HG03378 (cell line): ENCODE results near the gene OR1K1.
"Not testable (repeated sequence)": the region's sequence is repeated elsewhere in the genome, so short reads cannot be mapped to it uniquely, and the experiment has no call there.

Experiments
- ATAC-seq: cut with Tn5 transposase; IDR thresholded peaks from one replicate; pipeline ENCODE4 v1.9.1; 2021; ENCODE audit warnings: mild to moderate bottlenecking, moderate library complexity; ENCODE audit not compliant: unreplicated experiment

Gene OR1K1, protein sequence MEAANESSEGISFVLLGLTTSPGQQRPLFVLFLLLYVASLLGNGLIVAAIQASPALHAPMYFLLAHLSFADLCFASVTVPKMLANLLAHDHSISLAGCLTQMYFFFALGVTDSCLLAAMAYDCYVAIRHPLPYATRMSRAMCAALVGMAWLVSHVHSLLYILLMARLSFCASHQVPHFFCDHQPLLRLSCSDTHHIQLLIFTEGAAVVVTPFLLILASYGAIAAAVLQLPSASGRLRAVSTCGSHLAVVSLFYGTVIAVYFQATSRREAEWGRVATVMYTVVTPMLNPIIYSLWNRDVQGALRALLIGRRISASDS

DNA sequence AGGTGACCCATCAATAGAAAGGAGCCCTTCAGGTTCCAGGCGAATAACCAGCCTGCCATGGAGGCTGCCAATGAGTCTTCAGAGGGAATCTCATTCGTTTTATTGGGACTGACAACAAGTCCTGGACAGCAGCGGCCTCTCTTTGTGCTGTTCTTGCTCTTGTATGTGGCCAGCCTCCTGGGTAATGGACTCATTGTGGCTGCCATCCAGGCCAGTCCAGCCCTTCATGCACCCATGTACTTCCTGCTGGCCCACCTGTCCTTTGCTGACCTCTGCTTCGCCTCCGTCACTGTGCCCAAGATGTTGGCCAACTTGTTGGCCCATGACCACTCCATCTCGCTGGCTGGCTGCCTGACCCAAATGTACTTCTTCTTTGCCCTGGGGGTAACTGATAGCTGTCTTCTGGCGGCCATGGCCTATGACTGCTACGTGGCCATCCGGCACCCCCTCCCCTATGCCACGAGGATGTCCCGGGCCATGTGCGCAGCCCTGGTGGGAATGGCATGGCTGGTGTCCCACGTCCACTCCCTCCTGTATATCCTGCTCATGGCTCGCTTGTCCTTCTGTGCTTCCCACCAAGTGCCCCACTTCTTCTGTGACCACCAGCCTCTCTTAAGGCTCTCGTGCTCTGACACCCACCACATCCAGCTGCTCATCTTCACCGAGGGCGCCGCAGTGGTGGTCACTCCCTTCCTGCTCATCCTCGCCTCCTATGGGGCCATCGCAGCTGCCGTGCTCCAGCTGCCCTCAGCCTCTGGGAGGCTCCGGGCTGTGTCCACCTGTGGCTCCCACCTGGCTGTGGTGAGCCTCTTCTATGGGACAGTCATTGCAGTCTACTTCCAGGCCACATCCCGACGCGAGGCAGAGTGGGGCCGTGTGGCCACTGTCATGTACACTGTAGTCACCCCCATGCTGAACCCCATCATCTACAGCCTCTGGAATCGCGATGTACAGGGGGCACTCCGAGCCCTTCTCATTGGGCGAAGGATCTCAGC, at the start of gene OR1K1:
TSS of gene OR1K1 (plus strand) at position 58 of the 995 bp plus-strand sequence. CDS start at position 58, 0 bp downstream.
- no peak for ATAC-seq

DNA sequence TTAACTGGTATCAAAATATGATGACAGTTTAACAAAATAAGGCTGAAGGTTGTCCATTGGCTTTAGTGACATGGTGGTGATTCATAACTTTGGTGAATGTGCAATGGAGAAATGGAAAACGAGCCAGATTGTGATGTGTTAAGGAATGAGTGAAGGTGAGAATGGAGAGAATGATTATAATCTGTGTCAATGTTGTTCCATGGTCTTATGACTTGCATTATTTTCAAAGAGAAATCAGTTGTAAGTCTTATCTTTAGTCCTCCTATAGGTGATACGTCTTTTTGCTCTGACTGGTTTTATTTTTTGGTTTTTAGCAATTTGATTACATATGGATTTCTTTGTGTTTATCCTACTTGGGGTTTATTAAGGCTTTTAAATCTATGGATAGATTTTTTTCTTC, 45.1 kb upstream of the OR1K1 start:
- no peak for ATAC-seq

DNA sequence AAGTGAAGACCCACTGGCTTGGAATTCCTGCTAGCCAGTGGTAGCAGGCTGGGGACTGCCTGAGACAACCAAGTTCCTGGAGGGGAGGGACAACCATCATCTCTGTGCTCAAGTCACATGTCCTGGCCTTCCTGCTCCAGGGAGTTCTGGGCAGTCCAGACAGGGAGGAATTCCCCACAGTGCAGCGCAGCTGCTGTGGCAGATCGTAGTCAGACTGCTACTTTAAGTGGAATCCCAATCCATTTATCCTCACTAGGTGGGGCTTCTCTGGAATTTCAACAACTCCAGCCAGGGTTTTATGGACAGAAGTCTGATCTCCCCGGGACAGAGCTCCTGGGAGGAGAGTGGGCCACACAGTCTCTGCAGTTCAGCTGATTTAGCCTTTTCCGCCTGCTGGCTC, 32.1 kb upstream of the OR1K1 start:
- ATAC-seq = no peak

DNA sequence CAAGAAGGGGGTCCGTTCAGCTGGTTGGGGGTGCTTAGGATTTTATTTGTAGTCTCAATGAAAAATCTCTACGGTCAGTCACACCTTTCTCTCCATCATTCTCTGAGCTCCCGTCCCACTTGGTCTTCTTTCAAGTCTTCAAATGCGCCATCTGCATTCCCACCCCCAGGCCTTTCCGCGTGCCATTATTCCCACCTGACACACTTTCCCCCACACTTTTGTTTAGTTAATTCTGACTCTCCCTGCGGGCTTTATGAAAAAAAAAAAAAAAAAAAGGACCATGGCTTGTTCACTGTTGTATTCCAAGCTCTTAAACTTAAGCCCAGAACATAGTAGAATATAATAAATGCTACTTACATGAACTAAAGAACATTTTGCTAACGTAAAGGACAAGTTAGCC, 22.9 kb upstream of the OR1K1 start:
- no peak for ATAC-seq

DNA sequence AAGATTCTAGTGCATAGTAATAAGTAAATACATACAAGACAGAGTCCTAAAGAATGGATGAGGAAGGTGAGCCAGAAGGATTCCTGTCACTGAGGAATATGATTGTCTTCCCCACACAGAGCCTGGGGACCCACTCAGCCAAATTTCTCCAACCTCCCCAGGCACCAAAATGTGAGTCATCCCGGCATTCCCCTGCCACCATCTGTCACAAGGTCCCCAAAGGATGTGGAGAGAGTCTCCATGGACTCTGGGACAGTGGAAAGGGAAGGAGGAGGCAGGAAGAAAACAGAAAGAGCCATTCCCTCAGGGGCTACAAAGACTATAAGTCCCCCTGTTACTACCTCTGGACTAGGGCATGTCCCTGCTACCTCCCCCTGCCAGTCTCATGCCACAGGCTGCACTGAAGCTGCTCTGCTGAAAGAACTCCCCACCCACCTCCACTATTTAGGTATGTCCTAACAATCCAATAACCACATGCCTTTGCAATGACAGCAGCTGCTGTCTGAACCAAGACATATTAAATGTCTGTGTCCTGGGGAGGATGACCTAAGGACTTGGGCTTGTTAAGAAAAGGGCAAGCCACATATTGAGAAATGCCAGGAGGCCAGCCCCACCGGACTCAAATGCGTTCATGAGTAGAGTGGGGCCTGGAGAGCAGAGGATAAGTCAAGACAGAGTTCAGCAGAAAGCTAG, 21.8 kb upstream of the OR1K1 start:
- ATAC-seq = no peak

DNA sequence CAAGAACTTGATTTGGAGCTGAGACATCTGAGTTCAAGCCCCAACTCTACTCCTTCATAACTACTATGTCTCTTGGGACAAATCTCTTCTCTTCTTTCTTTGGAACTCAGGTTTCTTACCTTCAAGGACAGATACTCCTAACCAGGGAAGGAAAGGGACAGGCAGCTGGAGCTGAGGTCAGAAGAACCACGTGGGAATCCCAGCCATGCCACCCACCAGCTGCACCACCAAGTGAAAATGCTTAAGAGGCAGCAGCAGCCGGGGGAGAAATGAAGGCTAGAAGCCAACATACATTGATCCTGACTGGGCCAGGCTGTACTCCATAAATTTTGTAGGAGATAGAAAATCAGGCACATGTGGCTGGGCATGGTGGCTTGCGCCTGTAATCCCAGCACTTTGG, 20.7 kb upstream of the OR1K1 start:
- no peak for ATAC-seq

DNA sequence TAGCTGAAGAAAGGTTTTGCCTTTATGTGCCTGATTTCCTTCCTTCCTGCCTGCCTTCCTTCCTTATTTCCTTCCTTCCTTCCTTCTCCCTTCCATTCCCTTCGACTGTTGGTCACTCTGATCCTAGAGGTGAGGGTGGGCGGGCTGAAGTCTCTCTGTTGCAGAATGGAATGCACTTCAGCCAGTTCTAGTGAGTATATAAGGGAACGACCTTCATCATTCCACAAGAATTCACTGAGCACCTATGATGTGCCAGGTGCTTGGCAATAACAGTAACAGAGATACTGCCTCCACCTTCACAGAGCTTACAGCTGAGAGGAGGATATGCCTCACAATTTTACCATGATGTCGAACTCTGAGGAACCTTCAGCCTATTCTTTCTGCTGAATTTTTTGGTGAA, 19.9 kb upstream of the OR1K1 start:
- no peak for ATAC-seq

DNA sequence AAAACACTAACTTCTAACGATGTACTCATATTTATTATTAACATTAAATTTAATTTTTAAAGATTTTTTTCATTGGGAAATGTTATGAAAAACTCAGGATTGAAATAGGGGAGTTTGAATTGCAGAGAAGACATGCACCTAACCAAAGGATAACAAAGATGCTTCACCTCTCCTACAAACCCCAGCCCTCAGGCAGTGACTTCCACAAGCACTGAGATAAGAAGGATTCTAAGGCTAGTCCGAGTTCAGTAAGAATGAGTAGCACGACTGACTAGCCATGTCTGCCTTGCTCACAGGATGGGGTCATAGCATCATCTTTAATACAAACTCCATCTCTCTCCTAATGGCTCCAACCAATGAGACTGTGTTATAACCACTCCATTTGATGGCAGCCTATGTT, 18.3 kb upstream of the OR1K1 start:
- ATAC-seq = no peak

DNA sequence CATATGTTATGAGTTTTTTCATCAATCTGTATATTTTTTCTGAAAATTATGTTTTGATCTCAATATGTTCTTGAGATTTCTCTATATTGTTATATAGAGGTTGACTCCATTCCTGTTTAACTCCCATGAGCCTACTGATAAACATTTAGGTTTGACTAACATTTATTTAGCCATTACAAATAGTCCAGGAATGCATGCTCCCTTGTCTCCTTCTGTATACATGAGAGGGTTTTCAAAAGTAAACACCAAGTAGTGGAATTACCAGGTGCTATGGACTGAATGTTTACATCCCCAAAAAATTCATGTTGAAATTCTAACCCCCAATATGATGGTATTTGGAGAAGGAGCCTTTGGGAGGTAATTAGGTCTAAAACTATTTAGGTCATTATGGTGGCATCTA, 14.7 kb upstream of the OR1K1 start:
- ATAC-seq = no peak

DNA sequence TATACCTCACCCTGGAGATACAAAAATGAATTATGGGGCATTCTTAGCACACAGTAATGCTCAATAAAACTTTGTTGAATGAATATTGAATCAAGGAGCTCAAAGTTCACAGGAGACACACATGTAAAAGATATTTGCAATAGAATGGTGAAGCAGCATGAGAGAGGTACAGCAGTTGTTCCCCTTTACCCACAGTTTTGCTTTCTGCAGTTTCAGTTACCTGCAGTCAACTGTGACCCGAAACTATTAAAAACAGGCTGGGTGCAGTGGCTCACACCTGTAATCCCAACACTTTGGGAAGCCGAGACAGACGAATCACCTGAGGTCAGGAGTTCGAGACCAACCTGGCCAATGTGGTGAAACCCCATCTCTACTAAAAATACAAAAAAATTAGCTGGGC, 13.6 kb upstream of the OR1K1 start:
- ATAC-seq = no peak

DNA sequence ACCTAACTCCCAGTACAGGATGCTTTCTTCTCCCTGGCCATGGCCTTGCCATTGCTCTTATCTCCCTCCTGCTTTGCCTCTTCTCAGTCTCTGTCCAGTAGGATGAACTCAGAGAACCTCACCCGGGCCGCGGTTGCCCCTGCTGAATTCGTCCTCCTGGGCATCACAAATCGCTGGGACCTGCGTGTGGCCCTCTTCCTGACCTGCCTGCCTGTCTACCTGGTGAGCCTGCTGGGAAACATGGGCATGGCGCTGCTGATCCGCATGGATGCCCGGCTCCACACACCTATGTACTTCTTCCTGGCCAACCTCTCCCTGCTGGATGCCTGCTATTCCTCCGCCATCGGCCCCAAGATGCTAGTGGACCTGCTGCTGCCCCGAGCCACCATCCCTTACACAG, 11.1 kb upstream of the OR1K1 start, which contains the start of gene OR5C1:
TSS of gene OR5C1 (plus strand) at position 103 of the 400 bp plus-strand sequence. CDS start at position 103, 0 bp downstream.
- ATAC-seq = no peak

DNA sequence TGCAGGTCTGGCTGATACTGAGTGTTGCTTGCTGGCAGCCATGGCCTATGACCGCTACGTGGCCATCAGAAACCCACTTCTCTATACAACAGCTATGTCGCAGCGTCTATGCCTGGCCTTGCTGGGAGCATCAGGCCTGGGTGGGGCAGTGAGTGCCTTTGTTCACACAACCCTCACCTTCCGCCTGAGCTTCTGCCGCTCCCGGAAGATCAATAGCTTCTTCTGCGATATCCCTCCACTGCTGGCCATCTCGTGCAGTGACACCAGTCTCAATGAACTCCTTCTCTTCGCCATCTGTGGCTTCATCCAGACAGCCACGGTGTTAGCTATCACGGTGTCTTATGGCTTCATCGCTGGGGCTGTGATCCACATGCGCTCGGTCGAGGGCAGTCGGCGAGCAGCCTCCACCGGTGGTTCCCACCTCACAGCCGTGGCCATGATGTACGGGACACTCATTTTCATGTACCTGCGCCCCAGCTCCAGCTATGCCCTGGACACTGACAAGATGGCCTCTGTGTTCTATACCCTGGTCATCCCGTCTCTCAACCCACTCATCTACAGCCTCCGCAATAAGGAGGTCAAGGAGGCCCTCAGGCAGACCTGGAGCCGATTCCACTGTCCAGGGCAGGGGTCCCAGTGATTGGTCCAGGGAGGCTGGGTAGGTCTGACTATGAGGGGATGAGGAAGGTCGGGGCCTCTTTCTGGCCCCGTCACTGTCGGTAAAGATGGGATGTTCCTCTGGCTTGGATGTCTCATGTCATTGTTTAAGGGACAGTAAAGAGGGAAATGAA, 10.5 kb upstream of the OR1K1 start:
- ATAC-seq = no peak

DNA sequence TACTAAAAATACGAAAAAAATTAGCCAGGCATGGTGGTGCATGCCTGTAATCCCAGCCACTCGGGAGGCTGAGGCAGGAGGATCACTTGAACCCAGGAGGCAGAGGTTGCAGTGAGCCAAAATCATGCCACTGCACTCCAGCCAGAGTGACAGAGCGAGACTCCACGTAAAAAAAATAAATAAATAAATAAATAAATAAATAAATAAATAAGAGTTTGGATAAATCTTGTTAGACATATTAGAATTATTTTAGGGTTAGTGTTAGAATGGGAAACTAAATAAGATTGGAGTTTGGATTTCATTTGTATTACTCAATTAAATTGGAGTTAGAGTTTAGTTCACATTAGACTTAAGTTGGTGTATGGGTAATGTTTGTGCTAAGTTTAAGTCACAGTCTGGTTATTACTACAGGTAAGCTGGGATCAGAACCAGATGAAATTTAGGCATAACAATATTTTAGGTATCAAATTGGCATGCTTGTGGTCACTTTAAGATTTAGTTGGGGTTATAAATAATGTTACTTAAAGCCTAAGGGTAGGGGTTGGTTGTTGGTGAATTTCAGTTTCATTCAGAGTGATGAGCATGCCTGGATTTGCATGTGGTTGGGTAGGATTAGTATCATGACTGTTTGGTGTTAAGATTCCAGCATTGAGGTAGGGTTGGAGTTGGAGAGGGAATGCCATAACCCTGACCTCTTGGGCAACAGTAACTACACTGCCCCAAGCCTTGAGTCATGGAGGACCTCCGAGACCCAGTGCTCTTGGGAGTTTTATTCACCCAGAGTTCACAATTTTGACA, 7.9 kb upstream of the OR1K1 start:
- ATAC-seq = no peak

DNA sequence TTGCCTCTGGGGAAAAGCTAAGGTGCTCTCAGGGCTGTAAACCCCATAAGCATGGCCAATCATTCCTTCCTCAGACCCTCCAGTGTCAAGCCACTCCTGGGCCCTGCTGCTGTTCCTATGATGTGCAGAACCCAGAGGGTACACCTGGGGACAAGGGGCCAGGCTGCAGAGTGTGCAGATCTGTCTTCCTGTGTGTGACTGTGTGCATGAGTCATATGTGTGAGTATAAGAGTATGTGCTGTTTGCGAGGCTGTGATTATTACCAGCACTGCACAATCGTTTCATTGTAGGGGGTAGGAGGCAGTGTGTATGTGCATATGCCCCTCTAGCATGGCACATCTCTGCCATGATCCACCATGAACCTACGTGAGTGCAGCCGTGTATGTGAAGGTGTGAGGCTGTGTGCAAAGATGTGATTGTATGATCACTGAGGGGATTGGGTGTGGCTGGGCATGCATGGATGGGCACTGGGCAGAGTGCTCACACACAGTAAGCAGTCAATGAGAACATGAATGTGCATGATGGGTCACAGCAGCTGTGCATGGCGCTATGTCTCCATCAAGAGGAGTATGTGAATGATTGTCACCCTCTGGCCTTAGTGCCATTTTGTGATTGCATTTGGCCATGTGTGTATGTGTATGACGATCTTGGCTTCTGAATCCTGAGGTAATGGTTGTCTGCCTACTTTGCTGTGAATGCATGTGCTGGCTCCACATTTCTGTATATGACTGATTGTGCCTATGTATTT, 2.4 kb upstream of the OR1K1 start:
- no peak for ATAC-seq

DNA sequence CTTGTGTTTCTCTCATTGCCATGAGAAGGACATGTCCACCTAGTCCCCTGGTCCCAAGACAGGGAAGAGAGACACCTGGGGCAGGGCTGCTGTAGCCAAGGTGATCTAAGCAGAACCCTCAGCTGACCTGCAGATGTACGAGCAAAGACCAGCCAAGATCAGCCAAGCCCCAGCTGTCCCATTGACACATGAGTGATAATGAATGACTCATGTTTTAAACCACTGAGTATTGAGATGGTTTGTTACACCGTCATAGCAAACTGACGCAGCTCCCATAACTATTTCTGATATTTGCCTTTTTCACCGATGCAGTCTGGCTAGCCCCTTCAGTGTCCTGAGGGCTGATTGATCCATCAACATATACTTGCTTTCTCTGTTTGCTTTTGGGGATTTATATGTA, 6.7 kb downstream of the OR1K1 start:
- ATAC-seq = no peak

DNA sequence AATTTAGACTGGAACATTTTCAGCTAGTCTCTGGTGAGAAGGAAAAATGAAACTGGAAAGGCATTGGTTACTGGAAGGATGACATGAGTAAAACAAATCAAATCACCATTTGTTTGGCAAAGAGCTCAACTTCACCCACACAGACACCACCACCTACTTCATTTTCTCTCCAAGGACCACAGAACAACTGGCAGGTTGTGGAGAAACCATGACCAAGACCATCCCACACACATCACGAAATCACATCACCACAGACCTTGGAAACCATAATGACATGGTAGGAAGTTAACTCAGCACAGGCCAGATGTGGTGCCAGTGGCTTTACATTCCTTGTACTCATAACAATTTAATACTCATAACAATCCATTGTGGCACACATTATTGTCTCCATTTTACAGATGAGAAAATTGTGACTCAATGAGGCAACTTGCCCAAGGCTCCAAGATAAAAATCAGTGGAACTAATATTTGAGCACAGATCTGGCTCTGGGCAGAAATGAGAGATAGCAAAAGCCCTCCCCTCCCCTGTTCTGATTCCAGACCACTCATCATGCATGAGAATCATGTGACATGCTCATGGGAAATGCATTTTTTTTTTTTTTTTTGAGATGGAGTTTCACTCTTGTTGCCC, 7.5 kb downstream of the OR1K1 start:
- no peak for ATAC-seq

DNA sequence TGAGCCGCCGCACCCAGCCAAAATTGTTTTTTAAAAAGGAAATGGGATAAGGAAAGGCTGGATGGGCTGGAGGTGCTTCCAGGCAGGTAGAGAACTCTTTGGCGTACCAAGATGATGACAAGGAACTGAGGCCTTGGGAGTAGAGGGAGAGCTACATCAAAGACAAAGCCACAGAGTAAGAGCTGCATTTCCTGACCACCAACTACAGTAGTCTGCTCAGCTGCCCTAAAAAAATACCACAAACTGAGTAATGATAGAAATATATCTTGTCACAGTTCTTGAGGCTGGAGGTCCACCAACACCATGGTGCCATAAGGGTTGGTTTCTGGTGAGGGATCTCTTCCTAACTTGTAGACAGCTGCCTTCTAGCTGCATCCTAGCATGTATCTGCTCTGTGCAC, 8.2 kb downstream of the OR1K1 start:
- ATAC-seq = no peak

DNA sequence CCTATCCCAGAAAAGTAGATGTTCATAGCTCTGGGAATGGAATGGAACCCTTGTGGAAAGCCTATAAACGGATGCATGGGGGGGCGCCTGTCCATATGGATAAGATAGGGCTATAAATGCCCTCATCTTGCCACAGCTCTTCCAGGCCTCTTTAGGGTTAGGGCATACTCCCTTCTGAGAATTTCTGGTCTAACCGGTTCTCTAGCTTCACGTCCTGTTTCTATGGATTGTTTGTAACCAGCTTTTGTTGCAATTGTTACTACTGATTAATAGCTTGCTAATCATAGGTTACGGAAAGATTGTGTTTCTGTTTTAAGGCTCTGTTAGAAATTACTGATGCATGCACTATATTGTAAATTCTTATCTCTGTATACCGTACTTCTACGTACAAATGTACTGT, 9.3 kb downstream of the OR1K1 start:
- ATAC-seq = not testable (repeated sequence)
